ENCODE measurements around the gene DPP7.

Gene DPP7

DNA sequence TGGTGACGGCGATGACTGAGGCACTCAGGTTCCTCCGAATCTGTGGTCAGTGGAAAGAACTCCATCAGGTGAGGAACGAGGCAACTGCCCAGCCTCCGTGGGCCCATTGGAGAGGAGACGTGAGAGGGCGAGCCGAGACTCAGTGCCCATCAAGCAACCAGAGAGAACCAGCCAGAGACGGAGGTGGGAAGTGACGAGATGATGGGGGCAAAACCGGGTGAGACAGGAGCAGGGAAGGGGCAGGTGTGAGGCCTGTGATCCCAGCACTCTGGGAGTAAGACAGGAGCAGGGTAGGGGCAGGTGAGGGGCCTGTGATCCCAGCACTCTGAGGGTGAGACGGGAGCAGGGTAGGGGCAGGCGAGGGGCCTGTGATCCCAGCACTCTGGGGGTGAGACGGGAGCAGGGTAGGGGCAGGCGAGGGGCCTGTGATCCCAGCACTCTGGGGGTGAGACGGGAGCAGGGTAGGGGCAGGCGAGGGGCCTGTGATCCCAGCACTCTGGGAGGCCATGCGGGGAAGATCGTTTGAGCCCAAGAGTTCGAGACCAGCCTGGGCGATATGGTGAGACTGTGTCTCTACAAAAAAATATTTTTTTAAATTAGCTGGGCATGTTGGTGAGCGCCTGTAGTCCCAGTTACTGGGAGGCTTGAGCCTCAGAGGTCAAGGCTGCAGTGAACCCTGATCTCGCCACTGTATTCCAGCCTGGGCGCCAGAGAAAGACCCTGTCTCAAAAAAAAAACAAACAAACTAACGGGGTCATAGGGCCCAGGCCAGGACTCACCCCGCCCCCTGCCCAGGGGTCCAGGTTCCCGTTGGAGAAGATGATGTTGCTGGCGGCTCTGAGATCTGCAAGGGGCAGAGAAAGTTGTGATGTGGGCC lies 3.4 kb downstream of the DPP7 start:
- no peak for DNase-seq (ENCODE audit: low read depth)

DNA sequence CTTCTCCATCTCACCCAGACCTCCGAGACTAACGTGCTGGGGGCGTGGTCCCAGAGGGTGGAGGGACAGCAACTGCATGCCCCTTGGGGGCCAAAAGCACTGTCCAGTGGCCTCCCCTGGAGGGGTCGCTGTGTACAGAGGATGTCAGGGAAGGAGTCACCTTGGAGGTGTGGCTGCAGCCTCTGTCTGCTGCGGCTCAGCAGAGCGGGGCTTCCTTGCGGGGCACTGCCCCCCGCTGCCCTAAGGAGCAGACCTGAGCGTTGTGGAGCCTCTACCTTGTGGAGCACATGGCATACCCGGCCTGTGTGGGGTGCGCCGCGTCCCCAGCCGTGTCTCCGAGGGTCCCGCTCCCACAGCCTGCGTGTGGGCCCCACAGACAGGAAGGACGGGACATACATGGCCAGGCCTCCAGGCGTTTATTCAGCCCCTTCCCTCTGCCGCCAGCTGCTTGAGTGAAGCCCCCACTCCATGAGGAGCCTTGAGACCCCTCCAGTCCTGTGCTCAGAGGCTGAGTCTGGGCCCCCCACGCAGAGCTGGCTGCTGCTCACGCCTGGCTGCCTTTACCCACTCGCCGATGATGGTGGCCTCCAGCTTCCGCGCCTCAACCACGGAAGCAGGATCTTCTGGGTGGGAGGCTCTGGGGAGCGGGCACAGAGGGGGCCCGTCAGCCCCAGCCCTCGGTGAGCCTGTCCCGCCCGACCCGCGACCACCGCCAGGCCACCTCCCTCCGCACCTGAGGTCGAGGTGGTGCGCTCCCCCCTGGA lies 4.2 kb downstream of the DPP7 start:
- no peak for DNase-seq (ENCODE audit: low read depth)

DNA sequence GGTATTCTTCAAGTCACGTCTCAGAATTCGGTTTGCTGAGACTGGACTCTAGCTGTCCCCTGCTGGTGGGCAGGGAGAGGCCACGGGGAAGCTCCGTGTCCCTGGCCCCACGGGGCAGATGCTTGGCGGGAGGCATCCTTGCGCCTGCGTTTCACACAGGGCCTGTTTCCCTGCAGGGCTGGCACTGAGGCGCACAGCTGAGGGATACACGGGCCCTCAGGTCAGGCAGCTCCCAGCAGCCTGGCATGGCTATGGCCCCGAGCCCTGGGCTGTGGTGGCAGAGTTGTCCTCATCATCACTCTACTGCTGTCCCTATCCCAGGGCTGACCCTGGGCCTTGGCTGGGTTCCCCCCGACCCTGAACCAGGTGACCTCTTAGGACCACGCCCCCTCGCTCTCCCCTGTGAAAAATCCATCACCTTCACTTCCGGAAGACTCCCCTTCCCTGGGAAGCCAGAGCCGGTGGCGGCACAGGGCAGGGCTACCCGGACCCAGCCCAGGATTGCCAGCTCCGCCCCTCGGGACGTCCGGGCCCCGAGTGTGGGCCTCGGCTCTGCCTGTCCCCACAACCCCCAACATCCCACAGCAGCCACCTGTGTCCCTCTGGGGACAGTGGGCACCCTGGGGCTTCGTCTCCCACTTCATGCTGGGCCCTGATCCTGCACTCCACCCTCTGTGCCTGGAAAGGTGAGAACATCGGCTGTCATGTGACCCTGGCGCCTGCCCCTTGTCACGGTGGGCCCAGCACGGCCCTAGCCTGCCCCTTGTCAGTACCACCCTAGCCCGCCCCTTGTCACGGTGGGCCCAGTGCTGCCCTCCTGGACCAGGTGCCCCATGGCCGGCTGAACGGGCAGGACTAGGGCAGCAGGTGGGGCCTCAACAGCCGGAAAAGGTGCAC lies 5.0 kb downstream of the DPP7 start:
- no peak for DNase-seq (ENCODE audit: low read depth)

DNA sequence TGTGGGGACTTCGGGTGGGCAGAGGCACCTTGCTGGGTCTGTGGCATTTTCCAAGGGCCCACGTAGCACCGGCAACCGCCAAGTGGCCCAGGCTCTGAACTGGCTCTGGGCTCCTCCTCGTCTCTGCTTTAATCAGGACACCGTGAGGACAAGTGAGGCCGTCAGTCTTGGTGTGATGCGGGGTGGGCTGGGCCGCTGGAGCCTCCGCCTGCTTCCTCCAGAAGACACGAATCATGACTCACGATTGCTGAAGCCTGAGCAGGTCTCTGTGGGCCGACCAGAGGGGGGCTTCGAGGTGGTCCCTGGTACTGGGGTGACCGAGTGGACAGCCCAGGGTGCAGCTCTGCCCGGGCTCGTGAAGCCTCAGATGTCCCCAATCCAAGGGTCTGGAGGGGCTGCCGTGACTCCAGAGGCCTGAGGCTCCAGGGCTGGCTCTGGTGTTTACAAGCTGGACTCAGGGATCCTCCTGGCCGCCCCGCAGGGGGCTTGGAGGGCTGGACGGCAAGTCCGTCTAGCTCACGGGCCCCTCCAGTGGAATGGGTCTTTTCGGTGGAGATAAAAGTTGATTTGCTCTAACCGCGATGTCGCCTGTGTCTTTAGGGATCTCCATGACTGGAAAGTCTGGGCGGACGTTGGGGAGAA lies 5.8 kb downstream of the DPP7 start:
- no peak for DNase-seq (ENCODE audit: low read depth)

DNA sequence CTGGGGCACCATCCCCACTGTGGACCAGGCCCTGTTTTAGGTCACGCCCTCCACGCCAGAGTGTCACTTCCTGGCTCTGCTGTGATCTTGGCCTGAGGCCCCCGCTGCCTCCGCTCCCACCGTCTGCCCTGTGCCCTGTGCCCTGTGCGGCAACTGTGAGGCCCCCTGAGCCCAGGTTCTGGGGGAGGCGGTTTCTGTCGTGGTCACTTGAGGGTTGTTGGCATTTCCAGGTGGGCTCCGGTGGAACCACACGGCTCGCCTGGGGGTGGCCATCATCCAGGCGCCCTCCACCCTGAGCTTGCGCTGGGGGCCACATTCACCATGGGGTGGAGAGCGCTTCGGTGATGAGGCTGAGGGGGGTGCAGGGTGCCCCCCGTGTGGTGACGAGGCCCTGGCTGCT lies 6.6 kb downstream of the DPP7 start:
- no peak for DNase-seq (ENCODE audit: low read depth)

DNA sequence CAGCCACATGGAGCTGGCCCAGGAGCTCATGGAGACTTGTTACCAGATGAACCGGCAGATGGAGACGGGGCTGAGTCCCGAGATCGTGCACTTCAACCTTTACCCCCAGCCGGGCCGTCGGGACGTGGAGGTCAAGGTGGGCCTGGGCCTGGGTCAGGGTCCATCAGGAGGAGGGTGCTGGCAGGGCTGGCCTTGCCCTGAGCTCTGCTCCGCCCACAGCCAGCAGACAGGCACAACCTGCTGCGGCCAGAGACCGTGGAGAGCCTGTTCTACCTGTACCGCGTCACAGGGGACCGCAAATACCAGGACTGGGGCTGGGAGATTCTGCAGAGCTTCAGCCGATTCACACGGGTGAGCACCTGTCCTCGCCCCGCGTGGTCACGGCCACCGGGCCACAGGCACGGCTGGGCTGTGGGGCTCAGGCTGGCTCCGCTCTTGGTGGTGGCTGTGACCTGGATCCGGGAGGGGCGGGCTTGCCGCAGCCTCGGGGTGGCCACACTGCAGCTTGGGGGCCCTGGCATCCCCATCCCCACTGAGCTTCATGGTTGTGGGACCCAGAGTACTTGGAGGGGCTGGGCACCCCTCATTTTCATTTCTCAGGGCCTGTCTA lies 7.1 kb downstream of the DPP7 start:
- no peak for DNase-seq (ENCODE audit: low read depth)

DNA sequence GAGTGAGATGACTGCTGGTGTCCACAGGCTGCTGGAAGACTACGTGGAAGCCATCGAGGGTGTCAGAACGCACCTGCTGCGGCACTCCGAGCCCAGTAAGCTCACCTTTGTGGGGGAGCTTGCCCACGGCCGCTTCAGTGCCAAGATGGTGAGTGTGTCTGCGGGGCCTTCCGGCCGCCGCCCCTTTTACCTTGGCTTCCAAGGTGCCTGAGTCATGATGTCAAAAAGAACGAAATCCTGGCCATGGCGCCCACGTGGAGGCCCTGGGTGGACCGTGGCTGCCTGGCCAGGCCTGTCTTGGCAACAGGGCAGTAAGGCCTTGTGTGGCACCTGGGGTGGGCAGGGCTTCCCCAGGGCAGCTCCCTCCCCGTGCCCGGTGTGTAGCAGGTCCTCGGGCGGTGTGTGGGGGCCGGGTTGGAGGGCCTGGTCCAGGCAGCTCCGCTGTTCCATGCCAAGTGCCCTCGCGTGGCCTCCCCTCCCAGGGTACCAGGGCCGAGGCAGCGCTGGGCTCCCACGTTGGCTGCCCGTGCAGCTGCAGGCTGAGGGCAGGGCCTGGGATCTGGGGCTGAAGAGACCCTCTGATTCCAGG lies 7.8 kb downstream of the DPP7 start:
- no peak for DNase-seq (ENCODE audit: low read depth)

DNA sequence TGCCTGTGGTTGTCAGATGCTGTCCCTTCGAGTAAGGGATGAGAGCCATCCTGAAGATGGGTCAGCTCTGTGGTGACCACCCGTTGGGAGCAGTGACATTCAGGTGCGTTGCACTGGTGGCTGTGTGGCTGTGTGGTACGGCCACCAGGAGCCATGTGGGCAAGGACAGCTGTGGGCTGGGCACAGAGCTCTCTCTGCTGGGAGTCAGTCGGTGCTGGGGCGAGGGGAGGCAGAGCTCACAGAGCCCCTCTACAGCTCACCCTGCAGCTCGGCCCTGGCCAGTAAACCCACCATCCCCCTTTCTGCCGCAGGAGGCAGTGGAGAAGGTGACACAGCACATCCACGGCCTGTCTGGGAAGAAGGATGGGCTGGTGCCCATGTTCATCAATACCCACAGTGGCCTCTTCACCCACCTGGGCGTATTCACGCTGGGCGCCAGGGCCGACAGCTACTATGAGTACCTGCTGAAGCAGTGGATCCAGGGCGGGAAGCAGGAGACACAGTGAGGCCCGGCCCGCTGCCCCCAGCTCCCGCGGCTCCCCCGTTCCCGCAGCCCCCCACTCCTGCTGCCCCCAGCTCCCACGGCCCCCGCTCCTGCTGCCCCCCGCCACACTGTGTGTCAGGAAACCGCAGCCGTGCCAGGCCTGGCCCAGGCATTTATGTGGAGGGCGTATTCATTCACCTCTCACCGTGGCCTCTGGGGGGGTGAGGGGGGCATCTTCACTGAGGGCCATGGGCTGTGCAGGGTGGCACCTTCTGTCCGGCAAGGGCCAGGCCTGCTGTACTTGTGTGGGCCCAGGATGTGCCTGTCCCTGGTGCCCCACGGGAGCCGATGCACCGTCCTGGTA lies 8.5 kb downstream of the DPP7 start:
- DNase-seq (ENCODE audit: low read depth) = no peak

DNA sequence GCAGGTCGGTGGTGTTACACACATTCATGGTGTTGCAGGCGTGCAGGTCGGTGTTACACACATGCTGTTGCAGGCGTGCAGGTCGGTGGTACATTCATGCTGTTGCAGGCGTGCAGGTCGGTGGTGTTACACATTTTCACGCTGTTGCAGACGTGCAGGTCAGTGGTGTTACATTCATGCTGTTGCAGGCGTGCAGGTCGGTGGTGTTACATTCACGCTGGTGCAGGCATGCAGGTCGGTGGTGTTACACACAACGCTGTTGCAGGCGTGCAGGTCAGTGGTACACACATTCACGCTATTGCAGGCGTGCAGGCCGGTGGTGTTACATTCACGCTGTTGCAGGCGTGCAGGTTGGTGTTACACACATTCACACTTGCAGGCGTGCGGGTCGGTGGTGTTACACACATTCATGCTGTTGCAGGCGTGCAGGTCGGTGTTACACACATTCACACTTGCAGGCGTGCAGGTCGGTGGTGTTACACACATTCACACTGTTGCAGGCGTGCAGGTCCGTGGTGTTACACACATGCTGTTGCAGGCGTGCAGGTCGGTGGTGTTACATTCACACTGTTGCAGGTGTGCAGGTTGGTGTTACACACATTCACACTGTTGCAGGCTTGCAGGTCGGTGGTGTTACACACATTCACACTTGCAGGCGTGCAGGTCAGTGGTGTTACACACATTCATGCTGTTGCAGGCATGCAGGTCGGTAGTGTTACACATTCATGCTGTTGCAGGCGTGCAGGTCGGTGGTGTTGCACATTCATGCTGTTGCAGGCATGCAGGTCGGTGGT lies 11.1 kb downstream of the DPP7 start:
- DNase-seq (ENCODE audit: low read depth) = no peak

DNA sequence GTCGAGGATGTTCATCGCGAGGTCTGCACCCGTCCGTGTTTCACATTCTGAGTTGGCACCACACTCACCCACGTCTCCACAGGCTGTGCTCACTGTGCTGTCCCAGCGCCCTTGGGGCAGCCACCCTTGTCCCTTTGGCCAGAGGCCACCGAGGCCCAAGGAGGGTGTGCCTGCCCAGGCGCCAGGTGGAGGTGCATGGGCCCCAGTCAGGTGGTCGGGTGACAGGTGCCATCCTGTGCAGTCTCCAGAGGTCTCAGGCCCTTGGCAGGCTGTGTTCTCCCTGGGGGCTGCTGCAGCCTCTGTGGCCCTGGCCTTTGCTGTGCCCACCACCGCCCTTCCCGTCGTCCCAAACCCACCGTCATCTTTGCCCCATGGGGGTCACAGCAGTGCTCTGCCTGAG lies 15.3 kb downstream of the DPP7 start:
- no peak for DNase-seq (ENCODE audit: low read depth)

DNA sequence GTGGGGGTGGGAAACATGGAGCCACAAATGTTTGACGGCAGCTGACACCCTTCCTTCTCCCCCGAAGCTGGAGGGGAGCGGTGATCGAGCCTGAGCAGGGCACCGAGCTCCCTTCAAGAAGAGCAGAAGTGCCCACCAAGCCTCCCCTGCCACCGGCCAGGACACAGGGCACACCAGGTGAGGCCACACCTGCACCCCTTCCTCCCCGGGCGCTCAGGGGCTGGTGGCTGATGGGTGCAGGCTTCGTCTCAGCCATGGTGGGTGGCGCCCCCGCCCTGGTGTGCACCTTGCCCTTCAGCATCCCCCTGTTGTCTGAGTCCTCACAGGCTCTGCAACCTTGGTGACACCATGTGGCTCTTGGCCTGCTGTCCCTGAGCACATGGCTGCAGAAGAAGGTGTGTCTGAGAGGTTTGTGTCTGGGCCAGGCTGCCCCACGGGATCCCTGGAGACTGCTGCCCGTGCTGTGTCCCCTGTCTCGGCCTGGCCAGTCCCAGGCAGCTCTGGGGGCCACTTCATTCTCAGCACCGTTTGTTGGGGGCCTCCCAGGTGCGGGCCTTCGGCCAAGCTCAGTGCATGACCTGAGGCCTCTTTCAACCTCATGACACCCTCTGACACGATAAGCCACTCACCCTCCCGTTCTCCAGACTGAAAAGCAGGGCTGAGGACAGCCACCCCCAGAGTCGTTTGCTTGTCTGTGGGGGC lies 16.6 kb downstream of the DPP7 start:
- DNase-seq (ENCODE audit: low read depth) = no peak

DNA sequence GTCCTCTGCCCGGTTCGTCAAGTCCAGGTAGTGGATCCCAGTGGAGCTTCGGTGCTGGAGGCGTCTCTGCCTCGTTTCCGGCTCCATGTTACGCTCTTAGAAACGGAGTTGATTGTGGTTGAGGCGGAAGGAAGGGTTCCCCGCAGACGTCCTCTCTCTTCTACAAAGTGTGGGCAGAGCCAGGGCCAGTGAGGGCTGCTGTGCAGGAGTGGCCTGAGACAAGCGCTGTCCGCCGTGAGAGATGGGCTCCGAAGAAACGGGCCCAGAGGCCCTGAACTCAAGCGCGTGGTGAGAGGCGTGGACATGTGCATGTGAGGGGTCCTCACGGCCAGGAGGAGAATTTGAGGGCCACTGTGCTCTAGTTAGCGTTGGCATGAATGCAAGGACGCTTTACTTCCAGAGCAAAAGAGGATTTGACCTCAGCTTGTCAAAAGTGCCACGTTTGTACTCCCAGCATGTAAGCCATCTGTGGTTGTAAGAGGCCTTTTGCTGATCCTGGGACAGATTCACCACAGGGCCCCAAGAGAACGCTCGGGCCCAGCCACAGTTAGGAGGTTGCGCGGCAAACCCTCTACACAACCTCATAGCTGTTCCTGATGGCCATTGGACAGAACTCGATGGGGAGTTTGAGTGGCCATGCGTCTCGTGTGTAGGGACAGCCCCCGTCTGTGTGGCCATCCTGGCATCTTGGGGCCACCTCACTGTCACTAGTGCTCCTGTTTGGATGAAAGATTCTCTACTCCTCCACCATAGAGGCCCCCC lies 17.6 kb downstream of the DPP7 start:
- DNase-seq (ENCODE audit: low read depth) = no peak

DNA sequence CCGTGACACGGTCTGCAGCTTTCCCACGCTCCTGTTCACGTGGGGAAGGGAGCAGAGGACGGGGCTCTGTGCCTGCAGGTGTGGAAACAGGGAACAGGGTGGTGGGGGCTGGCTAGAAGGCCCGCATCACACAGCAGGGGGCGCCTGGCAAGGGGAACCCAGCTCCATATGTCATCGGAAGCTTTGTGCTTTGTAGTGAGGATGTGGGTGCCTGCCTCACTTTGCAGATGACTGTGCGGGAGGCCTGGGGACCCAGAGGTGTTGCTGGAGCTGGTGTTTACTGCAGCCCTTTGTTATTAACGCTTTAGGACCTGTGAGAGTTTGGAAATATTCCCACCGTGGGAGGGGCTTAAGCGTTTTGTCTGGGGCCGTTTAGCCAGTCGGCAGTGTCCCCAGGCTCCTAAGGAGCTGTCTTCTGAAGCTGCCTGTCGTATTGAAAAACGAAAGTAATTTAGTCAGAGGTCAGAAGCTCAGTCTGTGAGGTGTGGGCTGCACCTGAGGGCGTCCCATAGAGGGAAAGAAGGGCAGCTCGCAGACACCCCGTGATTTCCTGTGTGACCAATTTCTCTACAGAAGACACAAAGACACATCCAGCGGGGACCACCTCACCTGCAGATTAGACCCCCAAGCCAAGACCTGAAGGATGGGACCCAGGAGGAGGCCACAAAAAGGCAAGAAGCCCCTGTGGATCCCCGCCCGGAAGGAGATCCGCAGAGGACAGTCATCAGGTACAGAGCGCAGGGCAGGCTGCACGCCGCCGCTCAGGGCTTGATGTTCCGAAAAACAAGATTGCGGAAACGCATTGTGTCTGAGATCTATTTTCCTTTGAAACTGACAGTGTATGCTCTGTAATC lies 18.6 kb downstream of the DPP7 start:
- DNase-seq (ENCODE audit: low read depth) = peak; percentile 80

DNA sequence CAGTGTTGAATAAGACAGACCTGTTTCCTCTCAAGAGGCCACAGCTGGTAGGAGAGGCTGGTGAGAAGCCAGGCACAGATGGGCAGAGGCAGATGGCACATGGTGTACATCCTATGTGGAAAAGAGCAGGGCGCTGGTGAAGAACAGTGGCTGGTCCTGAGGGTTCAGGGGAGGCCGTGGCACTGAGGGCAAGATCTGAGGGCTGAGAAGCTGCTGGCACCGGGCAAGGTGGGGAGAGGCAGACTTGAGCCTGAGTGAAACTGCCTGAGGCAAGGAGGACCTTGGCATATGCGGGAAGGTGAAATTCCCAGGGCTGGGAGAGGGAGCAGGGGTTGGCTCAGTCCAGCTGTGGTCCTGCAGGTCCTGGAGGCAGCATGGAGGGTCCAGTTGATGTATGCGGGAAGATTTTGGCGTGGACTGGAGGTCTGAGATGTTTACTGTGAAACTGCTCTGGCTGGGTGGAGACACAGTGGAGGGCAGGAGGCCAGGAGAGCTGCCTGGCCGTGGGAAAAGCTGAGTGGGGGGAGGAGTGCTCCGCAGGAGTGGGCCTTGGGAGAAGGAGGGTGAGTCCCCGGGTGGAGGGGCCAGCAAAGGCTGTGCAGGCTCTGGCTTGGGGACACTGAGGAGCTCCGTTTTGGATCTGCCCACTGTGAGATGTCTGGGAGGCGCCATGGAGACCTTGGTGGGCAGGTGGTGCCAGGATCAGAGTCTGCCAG lies 25.1 kb downstream of the DPP7 start:
- no peak for DNase-seq (ENCODE audit: low read depth)

DNA sequence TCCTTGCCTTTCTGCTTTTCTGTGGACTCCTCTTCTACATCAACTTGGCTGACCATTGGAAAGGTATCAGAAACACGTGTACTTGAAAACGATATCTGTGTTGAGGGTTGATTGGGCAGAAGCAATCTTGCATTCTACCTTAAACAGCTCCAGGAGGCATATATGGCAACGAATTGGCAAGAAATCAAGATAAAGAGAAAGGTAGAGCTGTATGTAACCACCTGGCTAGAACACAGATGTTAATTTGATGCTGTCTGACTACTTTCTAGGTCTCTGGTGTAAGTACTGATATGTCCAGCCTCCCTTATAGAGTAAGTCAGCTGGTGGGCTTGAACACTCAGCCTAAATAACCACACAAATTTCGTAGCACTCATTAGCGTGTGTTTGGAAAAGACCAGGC lies 26.4 kb downstream of the DPP7 start:
- DNase-seq (ENCODE audit: low read depth) = no peak

DNA sequence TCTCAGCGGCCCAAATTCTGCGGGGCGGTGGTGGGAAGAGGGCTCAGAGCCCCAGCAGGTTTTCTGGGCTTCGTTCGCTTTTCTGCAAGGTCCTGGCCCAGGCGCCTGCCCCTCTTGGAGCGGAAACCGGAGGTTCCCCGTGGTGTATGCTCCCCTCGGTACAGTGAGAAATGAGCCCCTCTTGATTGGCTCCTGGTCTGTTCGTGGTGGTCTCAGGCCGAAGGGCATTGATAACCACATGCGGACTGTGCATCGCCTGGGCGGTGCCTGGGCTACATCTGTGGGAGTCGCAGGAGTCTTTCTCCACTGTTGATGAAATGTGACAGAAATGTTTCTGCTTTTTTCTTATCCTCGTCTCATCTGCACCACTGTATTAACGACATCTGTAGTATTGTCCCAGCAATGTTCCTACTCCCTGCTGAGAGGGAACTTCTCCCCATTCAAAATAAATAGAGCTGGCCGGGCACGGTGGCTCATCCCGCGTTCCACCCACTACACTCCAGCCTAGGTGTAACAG lies 27.1 kb downstream of the DPP7 start:
- DNase-seq (ENCODE audit: low read depth) = no peak
